HEK293 (cell line): ENCODE data around the gene TTLL5.

Experiments used
- CTCF ChIA-PET: fragments of 350-600 bp; formaldehyde crosslinking; extraction: SDS; loops from one replicate; lab custom pipeline; 2021; ENCODE audit warnings: antibody characterized with exemption; lab: Yijun Ruan, JAX
- POLR2A ChIA-PET: fragments of 300-600 bp; formaldehyde crosslinking; extraction: SDS; loops from one replicate; lab custom pipeline; 2020; ENCODE audit warnings: antibody characterized with exemption, inconsistent platforms; lab: Yijun Ruan, JAX
- H3K27ac ChIP-seq: fragments of 200-500 bp; sonication (Bioruptor generic); 2 replicates; pipeline ENCODE4 v1.5.1; 2014; ENCODE audit warnings: low read depth, low read length, control low read depth, inconsistent platforms; ENCODE audit errors: extremely low read depth
- H3K36me3 ChIP-seq, 2 experiments: fragments of 200-500 bp in 1 of 2; sonication (Bioruptor generic) in 1 of 2; 1 replicate in 1 of 2; 2 replicates in 1 of 2; pipeline ENCODE4 v1.5.1; 2014 to 2017; ENCODE audit warnings: inconsistent platforms in 2 of 2, low read length in 2 of 2; ENCODE audit not compliant: control insufficient read depth in 2 of 2, insufficient read depth in 1 of 2
- H3K4me1 ChIP-seq: fragments of 200-500 bp; sonication (Bioruptor generic); 2 replicates; pipeline ENCODE4 v1.5.1; 2014; ENCODE audit warnings: mild to moderate bottlenecking, low read length, inconsistent platforms; ENCODE audit not compliant: control insufficient read depth, insufficient read depth
- H3K4me3 ChIP-seq: 2 replicates; pipeline ENCODE4 v1.5.1; 2011; ENCODE audit warnings: low read depth, mild to moderate bottlenecking, control low read depth, low read length, moderate library complexity
- H3K9me3 ChIP-seq: fragments of 200-500 bp; sonication (Bioruptor generic); 2 replicates; pipeline ENCODE4 v1.5.1; 2014; ENCODE audit warnings: low read depth, low read length, inconsistent platforms; ENCODE audit not compliant: control insufficient read depth, insufficient read depth
- CTCF ChIP-seq: fragments of 450-650 bp; formaldehyde crosslinking; IDR thresholded peaks from 2 replicates; pipeline ENCODE4 v1.5.1; 2016; ENCODE audit warnings: missing biosample characterization, missing genetic modification characterization
- FEZF1 ChIP-seq: fragments of 450-650 bp; formaldehyde crosslinking; IDR thresholded peaks from 2 replicates; pipeline ENCODE4 v1.5.1; 2016; ENCODE audit warnings: missing biosample characterization, missing genetic modification characterization
- GLIS1 ChIP-seq: fragments of 450-650 bp; formaldehyde crosslinking; IDR thresholded peaks from 2 replicates; pipeline ENCODE4 v1.5.1; 2016; ENCODE audit warnings: missing biosample characterization, missing genetic modification characterization
- HIC1 ChIP-seq: fragments of 450-650 bp; formaldehyde crosslinking; IDR thresholded peaks from 2 replicates; pipeline ENCODE4 v1.5.1; 2016; ENCODE audit warnings: missing biosample characterization, missing genetic modification characterization
- HOXA7 ChIP-seq: sonication (generic); formaldehyde crosslinking; IDR thresholded peaks from 2 replicates; pipeline ENCODE4 v1.8.1; 2022; ENCODE audit warnings: missing genetic modification reagents, borderline replicate concordance
- HOXC10 ChIP-seq: sonication (generic); formaldehyde crosslinking; IDR thresholded peaks from 2 replicates; pipeline ENCODE4 v1.8.1; 2023; ENCODE audit warnings: mild to moderate bottlenecking, missing genetic modification reagents
- INSM2 ChIP-seq: fragments of 450-650 bp; formaldehyde crosslinking; IDR thresholded peaks from 2 replicates; pipeline ENCODE4 v1.5.1; 2016; ENCODE audit warnings: missing biosample characterization, missing genetic modification characterization
- MZF1 ChIP-seq: fragments of 450-650 bp; formaldehyde crosslinking; IDR thresholded peaks from 2 replicates; pipeline ENCODE4 v1.5.1; 2017; ENCODE audit warnings: missing biosample characterization, missing genetic modification characterization, borderline replicate concordance
- SP3 ChIP-seq: fragments of 450-650 bp; formaldehyde crosslinking; IDR thresholded peaks from 2 replicates; pipeline ENCODE4 v1.5.1; 2016; ENCODE audit warnings: missing biosample characterization, missing genetic modification characterization
- WT1 ChIP-seq: fragments of 450-650 bp; formaldehyde crosslinking; IDR thresholded peaks from 2 replicates; pipeline ENCODE4 v1.5.1; 2016; ENCODE audit warnings: missing biosample characterization, missing genetic modification characterization
- ZBTB49 ChIP-seq: fragments of 450-650 bp; formaldehyde crosslinking; IDR thresholded peaks from 2 replicates; pipeline ENCODE4 v1.5.1; 2016; ENCODE audit warnings: missing biosample characterization, missing genetic modification characterization, low read depth
- ZFP3 ChIP-seq: fragments of 450-650 bp; formaldehyde crosslinking; IDR thresholded peaks from 2 replicates; pipeline ENCODE4 v1.5.1; 2016; ENCODE audit warnings: low read depth, missing biosample characterization, missing genetic modification characterization
- ZNF10 ChIP-seq: fragments of 450-650 bp; formaldehyde crosslinking; IDR thresholded peaks from 2 replicates; pipeline ENCODE4 v1.5.1; 2017; ENCODE audit warnings: missing biosample characterization, missing genetic modification characterization
- ZNF132 ChIP-seq: fragments of 450-650 bp; formaldehyde crosslinking; IDR thresholded peaks from 2 replicates; pipeline ENCODE4 v1.5.1; 2017; ENCODE audit warnings: missing biosample characterization, missing genetic modification characterization, borderline replicate concordance
- ZNF148 ChIP-seq: fragments of 450-650 bp; formaldehyde crosslinking; IDR thresholded peaks from 2 replicates; pipeline ENCODE4 v1.5.0; 2017; ENCODE audit warnings: missing biosample characterization, missing genetic modification characterization, borderline replicate concordance
- ZNF18 ChIP-seq: fragments of 450-650 bp; formaldehyde crosslinking; IDR thresholded peaks from 2 replicates; pipeline ENCODE4 v1.5.1; 2016; ENCODE audit warnings: missing biosample characterization, missing genetic modification characterization
- ZNF184 ChIP-seq: fragments of 450-650 bp; IDR thresholded peaks from 2 replicates; pipeline ENCODE4 v1.5.1; 2018; ENCODE audit warnings: missing biosample characterization, mild to moderate bottlenecking, missing genetic modification characterization
- ZNF221 ChIP-seq: fragments of 450-650 bp; formaldehyde crosslinking; IDR thresholded peaks from 2 replicates; pipeline ENCODE4 v1.5.1; 2017; ENCODE audit warnings: missing biosample characterization, missing genetic modification characterization, borderline replicate concordance
- ZNF391 ChIP-seq: fragments of 450-650 bp; formaldehyde crosslinking; IDR thresholded peaks from 2 replicates; pipeline ENCODE4 v1.5.1; 2016; ENCODE audit warnings: low read depth, missing biosample characterization, missing genetic modification characterization, borderline replicate concordance
- ZNF560 ChIP-seq: fragments of 450-650 bp; formaldehyde crosslinking; IDR thresholded peaks from 2 replicates; pipeline ENCODE4 v1.5.1; 2017; ENCODE audit warnings: missing biosample characterization, missing genetic modification characterization, borderline replicate concordance
- ZNF654 ChIP-seq: fragments of 450-650 bp; formaldehyde crosslinking; IDR thresholded peaks from 2 replicates; pipeline ENCODE4 v1.5.1; 2016; ENCODE audit warnings: low read depth, missing biosample characterization, missing genetic modification characterization
- ZNF704 ChIP-seq: fragments of 450-650 bp; formaldehyde crosslinking; IDR thresholded peaks from 2 replicates; pipeline ENCODE4 v1.5.1; 2016; ENCODE audit warnings: missing biosample characterization, missing genetic modification characterization
- ZNF791 ChIP-seq: fragments of 450-650 bp; formaldehyde crosslinking; IDR thresholded peaks from 2 replicates; pipeline ENCODE4 v1.5.1; 2016; ENCODE audit warnings: missing biosample characterization, missing genetic modification characterization

Gene TTLL5

GRCh38 chr14:75794615-75795038 is 133.6 kb downstream of the TTLL5 start:
- H3K9me3 ChIP-seq: no peaks in the 10 kb centered on the region
- H3K4me1 ChIP-seq: no peaks in the 10 kb centered on the region
- no peak overlapping the region for H3K4me3 ChIP-seq
- ChIA-PET CTCF (interaction anchor here (0.6 to 4.0 kb wide), 12 partner anchors 8 to 635 kb away, joined by 3 to 20 read pairs (median 10); partner anchors contain the start of gene TGFB3), POLR2A (no interaction called here)
- no peak overlapping the region for H3K27ac ChIP-seq
- TF ChIP-seq ZNF221: no peak
- TF ChIP-seq GLIS1 (tag by site-specific recombination): no peak
- peak; percentile 17; the same call in 1 of the 2 replicates for TF ChIP-seq ZNF10 (tag by site-specific recombination)
- TF ChIP-seq FEZF1 (tag by site-specific recombination): no peak
- TF ChIP-seq WT1 (tag by site-specific recombination): no peak
- no peak for TF ChIP-seq ZNF184
- TF ChIP-seq ZNF391: no peak
- no peak for TF ChIP-seq ZNF132
- no peak for TF ChIP-seq MZF1
- TF ChIP-seq ZNF148 (tag by site-specific recombination): no peak
- TF ChIP-seq ZNF560: no peak
- TF ChIP-seq HIC1: no peak
- TF ChIP-seq INSM2 (tag by site-specific recombination): no peak
- no peak for TF ChIP-seq HOXC10 (CRISPR knock-in tag)
- TF ChIP-seq HOXA7: no peak
- TF ChIP-seq SP3: no peak
- peak; percentile 70 for TF ChIP-seq CTCF (tag by site-specific recombination)
- TF ChIP-seq ZBTB49 (tag by site-specific recombination): no peak
- peak; percentile 42 for TF ChIP-seq ZNF654 (tag by site-specific recombination)
- no peak for TF ChIP-seq ZNF791 (tag by site-specific recombination)
- 0 out of 2 replicates have a peak, but pooled peaks have one; percentile 53 for TF ChIP-seq ZNF18
- TF ChIP-seq ZNF704 (tag by site-specific recombination): no peak
- no peak for TF ChIP-seq ZFP3
- peaks cover 0 to 3% of the 10 kb centered on the region in 2 experiments; a peak in 1 of 3 replicates for H3K36me3 ChIP-seq
